ENCODE results near the gene GNG4. TPM values are rescaled to one million over a fixed set of nuclear protein-coding genes. Genes with fewer than 3 reads are reported as not detected.
"Not testable (repeated sequence)": the region's sequence is repeated elsewhere in the genome, so short reads cannot be mapped to it uniquely, and the experiment has no call there.

GNG4 gene
- total and polyA plus RNA-seq, 2 donors (not counting 1 experiment from before 2014, with no cell fraction given), result under 0.01 to 0.06 TPM

DNA sequence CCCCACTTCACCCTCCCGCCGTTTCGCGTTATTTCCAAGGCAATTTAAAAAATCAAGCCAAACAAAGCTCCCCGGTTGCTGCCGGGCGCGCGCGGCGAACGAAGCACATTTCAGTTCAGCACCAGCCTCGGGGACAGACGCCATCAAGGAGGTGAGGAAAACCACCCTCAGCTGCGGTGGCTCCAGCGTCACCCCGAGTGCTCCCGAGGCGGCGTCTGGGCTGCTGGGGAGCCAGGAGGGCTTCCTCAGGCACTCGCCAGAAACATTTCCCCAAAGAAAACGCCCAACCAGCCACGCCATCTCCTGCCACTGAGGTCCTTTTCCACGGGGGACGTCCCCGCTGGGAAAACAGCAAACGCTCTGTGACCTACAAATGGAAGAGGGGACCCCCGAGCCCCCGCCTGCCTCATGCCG is 623 bp downstream of the GNG4 start:
- H3K79me2 ChIP-seq (ENCODE audit: control insufficient read depth, insufficient read depth, low read length), result no peaks in the 10 kb centered on the region
- H3K27ac ChIP-seq (ENCODE audit: insufficient read depth, low read length), result no peak overlapping the region
- no peak overlapping the region for H3K9ac ChIP-seq (ENCODE audit: insufficient read depth, low read length)
- peaks cover 25% of the 10 kb centered on the region for H3K27me3 ChIP-seq (ENCODE audit: control insufficient read depth, insufficient read depth, low read length)
- H3K4me3 ChIP-seq (replicated peaks in 1 of 4; ENCODE audit: control extremely low read depth in 1 of 4, insufficient read depth in 1 of 4, low read depth in 3 of 4, low read length in 4 of 4), result peak overlapping the region; percentile 9 to 47 (median 26)
- peak overlapping the region; percentile 44 for H3K4me2 ChIP-seq (ENCODE audit: extremely low read depth, insufficient read depth, low read length)
- H3K9me3 ChIP-seq (ENCODE audit: control insufficient read depth, insufficient read depth, low read depth, low read length), result no peaks in the 10 kb centered on the region
- H3K36me3 ChIP-seq (ENCODE audit: control insufficient read depth, insufficient read depth, low read length), result no peaks in the 10 kb centered on the region
- no peak overlapping the region for H2AFZ ChIP-seq (ENCODE audit: low read length)
- no peaks in the 10 kb centered on the region for H4K20me1 ChIP-seq (ENCODE audit: control insufficient read depth, extremely low read depth, insufficient read depth, low read length)
- TF ChIP-seq EZH2 (IDR thresholded peaks at IDR 0.05; ENCODE audit: low read length, missing control alignments) (no peak), CTCF (conservative IDR thresholded peaks at IDR 0.05 in 1 of 2, IDR thresholded peaks at IDR 0.05 in 1 of 2; ENCODE audit: low read depth in 1 of 2, low read length in 2 of 2) (no peak)
- no peaks in the 10 kb centered on the region for H3K4me1 ChIP-seq (ENCODE audit: control insufficient read depth, extremely low read depth, insufficient read depth, low read length)
- peak; percentile 58 to 72 for DNase-seq (ENCODE audit: low read depth in 2 of 2)

DNA sequence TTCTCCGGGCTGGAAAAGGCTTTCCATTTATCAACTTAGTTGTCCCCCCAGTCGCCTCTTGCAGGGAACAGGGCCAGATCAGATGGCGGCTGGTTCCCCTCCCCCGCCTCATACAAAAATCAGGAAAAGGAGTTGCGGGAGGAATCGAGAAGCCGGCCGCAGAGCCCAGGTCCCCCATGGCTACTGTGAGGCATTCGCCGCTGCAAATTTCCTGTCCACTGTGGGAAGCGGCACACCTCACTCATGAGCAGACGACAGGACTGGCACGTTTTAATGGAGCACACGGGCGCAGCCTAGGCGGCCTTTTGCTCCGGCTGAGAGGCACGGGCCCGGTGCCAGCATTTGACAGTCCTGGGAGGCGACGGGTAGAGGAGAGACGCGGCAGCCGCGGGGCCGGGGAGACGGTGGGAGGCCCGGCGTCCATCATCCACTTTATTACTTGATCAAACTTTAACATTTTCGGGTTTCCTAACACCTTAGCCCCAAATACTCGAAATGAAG is 1.1 kb downstream of the GNG4 start:
- Histone ChIP-seq H3K4me2 (ENCODE audit: extremely low read depth, insufficient read depth, low read length) (no peak overlapping the region), H3K27ac (ENCODE audit: insufficient read depth, low read length) (no peak overlapping the region), H3K27me3 (ENCODE audit: control insufficient read depth, insufficient read depth, low read length) (peaks cover 25% of the 10 kb centered on the region), H3K79me2 (ENCODE audit: control insufficient read depth, insufficient read depth, low read length) (no peaks in the 10 kb centered on the region), H3K9ac (ENCODE audit: insufficient read depth, low read length) (no peak overlapping the region), H3K36me3 (ENCODE audit: control insufficient read depth, insufficient read depth, low read length) (no peaks in the 10 kb centered on the region), H2AFZ (ENCODE audit: low read length) (no peak overlapping the region), H3K4me1 (ENCODE audit: control insufficient read depth, extremely low read depth, insufficient read depth, low read length) (no peaks in the 10 kb centered on the region), H4K20me1 (ENCODE audit: control insufficient read depth, extremely low read depth, insufficient read depth, low read length) (no peaks in the 10 kb centered on the region), H3K4me3 (replicated peaks in 1 of 4; ENCODE audit: control extremely low read depth in 1 of 4, insufficient read depth in 1 of 4, low read depth in 3 of 4, low read length in 4 of 4) (no peak overlapping the region), H3K9me3 (ENCODE audit: control insufficient read depth, insufficient read depth, low read depth, low read length) (no peaks in the 10 kb centered on the region)
- TF ChIP-seq CTCF (conservative IDR thresholded peaks at IDR 0.05 in 1 of 2, IDR thresholded peaks at IDR 0.05 in 1 of 2; ENCODE audit: low read depth in 1 of 2, low read length in 2 of 2) (no peak), EZH2 (IDR thresholded peaks at IDR 0.05; ENCODE audit: low read length, missing control alignments) (no peak)
- no peak for DNase-seq (ENCODE audit: low read depth in 2 of 2)

DNA sequence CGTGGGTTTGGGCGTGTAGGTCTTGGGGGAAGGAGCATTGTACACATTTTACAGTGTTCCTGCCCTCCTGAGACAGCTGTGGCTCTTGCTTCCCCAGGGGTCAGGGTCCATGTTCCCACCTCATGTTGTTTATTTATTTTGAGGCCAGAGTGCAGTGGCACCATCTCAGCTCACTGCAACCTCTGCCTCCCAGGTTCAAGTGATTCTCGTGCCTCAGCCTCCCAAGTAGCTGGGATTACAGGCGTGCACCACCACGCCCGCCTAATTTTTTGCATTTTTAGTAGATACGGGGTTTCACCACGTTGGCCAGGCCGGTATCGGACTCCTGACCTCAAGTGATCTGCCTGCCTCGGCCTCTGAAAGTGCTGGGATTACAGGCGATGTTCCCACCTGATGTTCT is 2.0 kb downstream of the GNG4 start:
- not testable (repeated sequence) for H3K9ac ChIP-seq (ENCODE audit: insufficient read depth, low read length); H3K9me3 ChIP-seq (ENCODE audit: control insufficient read depth, insufficient read depth, low read depth, low read length); DNase-seq (ENCODE audit: low read depth in 2 of 2); H3K4me3 ChIP-seq (replicated peaks in 1 of 4; ENCODE audit: control extremely low read depth in 1 of 4, insufficient read depth in 1 of 4, low read depth in 3 of 4, low read length in 4 of 4); H3K79me2 ChIP-seq (ENCODE audit: control insufficient read depth, insufficient read depth, low read length); H2AFZ ChIP-seq (ENCODE audit: low read length); H3K36me3 ChIP-seq (ENCODE audit: control insufficient read depth, insufficient read depth, low read length); H4K20me1 ChIP-seq (ENCODE audit: control insufficient read depth, extremely low read depth, insufficient read depth, low read length); H3K4me1 ChIP-seq (ENCODE audit: control insufficient read depth, extremely low read depth, insufficient read depth, low read length); H3K4me2 ChIP-seq (ENCODE audit: extremely low read depth, insufficient read depth, low read length); H3K27ac ChIP-seq (ENCODE audit: insufficient read depth, low read length)
- H3K27me3 ChIP-seq (ENCODE audit: control insufficient read depth, insufficient read depth, low read length), result peaks cover 25% of the 10 kb centered on the region
